Lower leg skin (tissue), 3 donors: ENCODE data around the gene TCF7L2.

Experiments
- POLR2A ChIP-seq, 2 donors: fragments of 450-650 bp; IDR thresholded peaks; one replicate each; pipeline ENCODE4 v1.6.1; 2016 to 2017; ENCODE audit warnings: antibody characterized with exemption in 2 of 2, mild to moderate bottlenecking in 1 of 2, moderate library complexity in 1 of 2
- TF ChIP-seq, protein P1 (sequence below), 3 donors: fragments of 450-650 bp; IDR thresholded peaks; one replicate each; pipeline ENCODE4 v1.5.1; 2016; ENCODE audit warnings: antibody characterized with exemption in 3 of 3, mild to moderate bottlenecking in 3 of 3, moderate library complexity in 2 of 3

DNA sequence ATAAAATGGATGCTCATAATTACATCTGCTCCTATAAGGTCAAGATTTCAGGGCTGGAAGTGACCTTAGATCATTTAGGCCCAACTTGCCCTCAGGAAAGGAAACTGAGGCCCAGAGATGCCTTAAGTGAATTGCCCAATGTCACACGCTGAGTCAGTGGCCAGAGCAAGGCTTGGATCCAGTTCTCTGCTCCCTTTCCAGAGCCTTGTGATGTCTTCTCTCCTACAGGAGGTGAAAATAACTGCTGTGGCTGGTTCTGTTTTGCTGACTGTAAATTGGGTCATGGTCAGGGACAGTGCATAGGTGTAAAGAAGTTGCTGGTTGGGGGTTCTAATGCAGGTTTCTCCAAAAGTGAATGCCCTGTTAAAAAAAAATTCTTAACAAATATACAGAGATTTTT, 91.3 kb downstream of the TCF7L2 start:
- no peak for TF ChIP-seq POLR2A (IDR thresholded peaks at IDR 0.05)
- TF ChIP-seq, protein P1, sequence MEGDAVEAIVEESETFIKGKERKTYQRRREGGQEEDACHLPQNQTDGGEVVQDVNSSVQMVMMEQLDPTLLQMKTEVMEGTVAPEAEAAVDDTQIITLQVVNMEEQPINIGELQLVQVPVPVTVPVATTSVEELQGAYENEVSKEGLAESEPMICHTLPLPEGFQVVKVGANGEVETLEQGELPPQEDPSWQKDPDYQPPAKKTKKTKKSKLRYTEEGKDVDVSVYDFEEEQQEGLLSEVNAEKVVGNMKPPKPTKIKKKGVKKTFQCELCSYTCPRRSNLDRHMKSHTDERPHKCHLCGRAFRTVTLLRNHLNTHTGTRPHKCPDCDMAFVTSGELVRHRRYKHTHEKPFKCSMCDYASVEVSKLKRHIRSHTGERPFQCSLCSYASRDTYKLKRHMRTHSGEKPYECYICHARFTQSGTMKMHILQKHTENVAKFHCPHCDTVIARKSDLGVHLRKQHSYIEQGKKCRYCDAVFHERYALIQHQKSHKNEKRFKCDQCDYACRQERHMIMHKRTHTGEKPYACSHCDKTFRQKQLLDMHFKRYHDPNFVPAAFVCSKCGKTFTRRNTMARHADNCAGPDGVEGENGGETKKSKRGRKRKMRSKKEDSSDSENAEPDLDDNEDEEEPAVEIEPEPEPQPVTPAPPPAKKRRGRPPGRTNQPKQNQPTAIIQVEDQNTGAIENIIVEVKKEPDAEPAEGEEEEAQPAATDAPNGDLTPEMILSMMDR (IDR thresholded peaks at IDR 0.05): no peak
